Mesodermal cell (in vitro differentiated cells): Measurements from ENCODE around the gene MYBL2.

Experiments
- H3K27ac ChIP-seq: 2 replicates; pipeline ENCODE4 v1.7.0; 2013; ENCODE audit warnings: mild to moderate bottlenecking, low read depth, low read length, moderate library complexity; ENCODE audit not compliant: severe bottlenecking
- H3K36me3 ChIP-seq: 2 replicates; pipeline ENCODE4 v1.7.1; 2013; ENCODE audit warnings: mild to moderate bottlenecking, low read length, moderate library complexity; ENCODE audit not compliant: control insufficient read depth, insufficient read depth
- H3K4me1 ChIP-seq: one replicate; pipeline ENCODE4 v1.7.1; 2013; ENCODE audit warnings: mild to moderate bottlenecking, low read length; ENCODE audit not compliant: insufficient read depth, control insufficient read depth, poor library complexity, severe bottlenecking
- H3K4me3 ChIP-seq: 2 replicates; pipeline ENCODE4 v1.7.0; 2013; ENCODE audit warnings: low read length, control low read depth, mild to moderate bottlenecking; ENCODE audit not compliant: insufficient read depth, poor library complexity, severe bottlenecking; ENCODE audit errors: extremely low read depth
- H3K9me3 ChIP-seq: 2 replicates; pipeline ENCODE4 v1.7.1; 2013; ENCODE audit warnings: mild to moderate bottlenecking, low read length, moderate library complexity; ENCODE audit not compliant: control insufficient read depth
- WGBS, 2 experiments: methylation state at CpG; one replicate each; pipeline ENCODE4 v1.1.5; 2013; ENCODE audit warnings: missing lambda C conversion rate in 2 of 2; ENCODE audit not compliant: insufficient coverage in 2 of 2; 5-methylcytosine and 5-hydroxymethylcytosine counted together

Gene MYBL2

GRCh38 chr20:43736588-43737158 lies 69.8 kb downstream of the MYBL2 start:
- Histone ChIP-seq H3K27ac (no peak overlapping the region), H3K9me3 (no peaks in the 10 kb centered on the region), H3K36me3 (no peaks in the 10 kb centered on the region), H3K4me1 (no peaks in the 10 kb centered on the region), H3K4me3 (no peak overlapping the region)
- 62 to 71% methylated on average over 1 of the region's 2 CpGs for WGBS, 2 experiments

GRCh38 chr20:43737925-43738324 lies 71.0 kb downstream of the MYBL2 start:
- H3K4me3 ChIP-seq: no peak overlapping the region
- H3K4me1 ChIP-seq: no peaks in the 10 kb centered on the region
- H3K27ac ChIP-seq: no peak overlapping the region
- 91 to 95% methylated on average over 7 of the region's 7 CpGs for WGBS, 2 experiments
- H3K9me3 ChIP-seq: no peaks in the 10 kb centered on the region
- H3K36me3 ChIP-seq: no peaks in the 10 kb centered on the region

DNA sequence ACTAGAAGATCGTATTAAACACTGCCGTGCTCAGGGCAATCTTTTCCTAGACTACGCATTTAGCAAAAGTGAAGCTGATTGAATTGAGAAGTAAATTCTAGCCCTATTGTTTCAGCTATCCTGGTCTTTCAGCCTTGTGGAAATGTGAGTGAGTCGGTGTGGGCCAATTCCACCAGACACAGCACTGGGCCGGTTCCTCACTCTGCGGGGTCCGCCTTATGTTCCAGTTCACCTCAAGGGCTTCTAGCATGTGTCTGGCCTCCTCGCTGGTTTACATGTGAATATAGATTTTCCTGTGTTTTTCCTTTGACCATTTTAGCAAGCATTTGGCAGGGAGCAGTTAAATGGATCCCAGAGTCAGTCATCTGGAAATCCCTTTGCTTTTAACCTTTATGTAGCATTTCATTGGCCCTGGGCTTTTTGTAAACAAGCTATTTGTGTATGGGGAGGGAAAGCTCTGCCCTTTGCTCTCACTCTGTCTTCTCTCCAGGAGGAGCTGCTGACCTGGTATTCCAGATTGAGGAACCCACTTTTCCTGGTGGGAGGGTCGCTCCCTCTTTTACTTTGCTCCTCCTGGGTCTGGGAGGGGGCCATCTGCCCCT lies 72.3 kb downstream of the MYBL2 start:
- H3K9me3 ChIP-seq: no peaks in the 10 kb centered on the region
- H3K4me1 ChIP-seq: peaks cover 1% of the 10 kb centered on the region
- WGBS, 2 experiments: 93 to 96% methylated on average over 6 to 8 of the region's 9 CpGs
- H3K36me3 ChIP-seq: no peaks in the 10 kb centered on the region
- no peak overlapping the region for H3K4me3 ChIP-seq
- H3K27ac ChIP-seq: no peak overlapping the region

- Histone ChIP-seq H3K4me3 (no peak overlapping the region), H3K36me3 (no peaks in the 10 kb centered on the region), H3K27ac (no peak overlapping the region), H3K4me1 (peaks cover 7% of the 10 kb centered on the region), H3K9me3 (no peaks in the 10 kb centered on the region)
- 100% methylated on average over 1 of the region's 3 CpGs for whole genome bisulfite sequencing, 2 experiments
Measured at GRCh38 chr20:43740642-43741041, 73.7 kb downstream of the MYBL2 start.

- Histone ChIP-seq H3K9me3 (no peaks in the 10 kb centered on the region), H3K4me1 (peaks cover 20% of the 10 kb centered on the region), H3K27ac (no peak overlapping the region), H3K4me3 (no peak overlapping the region), H3K36me3 (no peaks in the 10 kb centered on the region)
- 58 to 84% methylated on average over 7 to 9 of the region's 9 CpGs for WGBS, 2 experiments
Measured at GRCh38 chr20:43744151-43744611, 77.3 kb downstream of the MYBL2 start.

GRCh38 chr20:43744966-43745730 lies 78.2 kb downstream of the MYBL2 start:
- WGBS, 2 experiments: 87 to 89% methylated on average over 7 of the region's 12 CpGs
- H3K4me3 ChIP-seq: no peak overlapping the region
- no peaks in the 10 kb centered on the region for H3K9me3 ChIP-seq
- H3K36me3 ChIP-seq: no peaks in the 10 kb centered on the region
- no peak overlapping the region for H3K27ac ChIP-seq
- peaks cover 20% of the 10 kb centered on the region for H3K4me1 ChIP-seq

- Histone ChIP-seq H3K4me1 (peaks cover 20% of the 10 kb centered on the region), H3K27ac (peak overlapping the region; percentile 10), H3K9me3 (no peaks in the 10 kb centered on the region), H3K4me3 (no peak overlapping the region), H3K36me3 (no peaks in the 10 kb centered on the region)
- WGBS, 2 experiments: 65 to 73% methylated on average over 8 to 9 of the region's 12 CpGs
Measured at GRCh38 chr20:43746344-43747137, 79.6 kb downstream of the MYBL2 start.

DNA sequence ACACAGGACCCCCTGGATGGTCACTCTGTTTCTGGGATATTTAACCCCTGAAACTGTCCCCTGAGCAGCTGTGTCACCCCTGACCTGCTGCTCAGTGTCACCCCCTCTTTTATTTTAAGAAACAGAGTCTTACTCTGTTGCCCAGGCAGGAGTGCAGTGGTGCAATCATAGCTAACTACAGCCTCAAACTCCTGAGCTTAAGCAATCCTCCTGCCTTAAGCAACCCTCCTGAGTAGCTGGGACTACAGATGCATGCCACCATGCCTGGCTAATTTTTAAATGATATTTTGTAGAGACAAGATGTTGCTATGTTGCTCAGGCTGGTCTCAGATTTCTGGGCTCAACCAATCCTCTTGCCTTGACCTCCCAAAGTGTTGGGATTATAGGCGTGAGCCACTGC lies 81.4 kb downstream of the MYBL2 start:
- Histone ChIP-seq H3K27ac (no peak overlapping the region), H3K4me1 (peaks cover 24% of the 10 kb centered on the region), H3K4me3 (no peak overlapping the region), H3K36me3 (no peaks in the 10 kb centered on the region), H3K9me3 (no peaks in the 10 kb centered on the region)
- WGBS, 2 experiments: 83% methylated on average over 1 of the region's 1 CpG; no CpG with 5 or more reads in 1 of the 2 experiments

- Histone ChIP-seq H3K27ac (no peak overlapping the region), H3K9me3 (no peaks in the 10 kb centered on the region), H3K4me1 (peaks cover 22% of the 10 kb centered on the region), H3K4me3 (no peak overlapping the region), H3K36me3 (no peaks in the 10 kb centered on the region)
- 12 to 13% methylated on average over 19 to 20 of the region's 23 CpGs for WGBS, 2 experiments
Measured at GRCh38 chr20:43749734-43750294, 82.9 kb downstream of the MYBL2 start.

DNA sequence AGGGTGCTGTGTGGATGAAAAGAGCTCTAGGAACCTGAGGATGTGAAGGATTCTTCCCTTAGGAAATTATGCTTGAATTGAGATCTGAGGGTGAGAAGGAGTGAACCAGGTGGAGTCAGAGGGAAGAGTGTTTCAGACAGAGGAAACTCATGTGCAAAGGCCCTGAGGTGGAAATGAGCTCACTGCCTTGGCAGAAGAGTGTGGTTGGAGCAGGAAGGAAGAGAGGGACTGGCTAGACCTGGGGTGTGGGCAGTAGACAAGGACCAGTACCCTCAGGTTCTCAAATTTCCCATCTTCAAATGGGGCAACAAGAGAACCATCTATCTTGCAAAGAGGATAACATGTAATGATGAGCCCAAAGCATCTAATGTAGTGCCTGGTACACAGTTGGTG lies 83.9 kb downstream of the MYBL2 start:
- H3K36me3 ChIP-seq: no peaks in the 10 kb centered on the region
- H3K4me1 ChIP-seq: peaks cover 17% of the 10 kb centered on the region
- no peaks in the 10 kb centered on the region for H3K9me3 ChIP-seq
- no peak overlapping the region for H3K4me3 ChIP-seq
- no peak overlapping the region for H3K27ac ChIP-seq
